GM23248 (cell line): ENCODE results near the gene CROCC2.

Experiments
- EZH2 ChIP-seq: fragments of 200-600 bp; sonication (generic); IDR thresholded peaks from 2 replicates; pipeline ENCODE4 v1.6.1; 2018; ENCODE audit warnings: antibody characterized with exemption, mild to moderate bottlenecking; ENCODE audit not compliant: insufficient read depth, poor library complexity, severe bottlenecking
- EZH2phosphoT487 ChIP-seq: fragments of 200-600 bp; sonication (generic); IDR thresholded peaks from 2 replicates; pipeline ENCODE4 v1.6.1; 2018; ENCODE audit warnings: antibody characterized with exemption, moderate library complexity, mild to moderate bottlenecking, low read depth; ENCODE audit not compliant: insufficient read depth

GRCh38 chr2:240990266-240990529, 84.1 kb downstream of the CROCC2 start:
- TF ChIP-seq EZH2phosphoT487 = no peak
- no peak for TF ChIP-seq EZH2
